Psoas muscle (tissue), 8 donors: ENCODE measurements around the gene BPIFA3. TPM values are rescaled to one million over a fixed set of nuclear protein-coding genes. Genes with fewer than 3 reads are reported as not detected.
"Not testable (repeated sequence)": the region's sequence is repeated elsewhere in the genome, so short reads cannot be mapped to it uniquely, and the experiment has no call there.

Source experiments
- ATAC-seq, 4 donors: fragments of 200-7000 bp; cut with Tn5 transposase; one replicate each; pipeline ENCODE4 v1.9.1; 2020; ENCODE audit warnings: moderate library complexity in 3 of 4, mild to moderate bottlenecking in 2 of 4
- DNase-seq, 2 donors: peaks; one replicate each; pipeline ENCODE4 v3.0.0-alpha.2; 2020
- H3K27ac ChIP-seq: fragments of 200-600 bp; one replicate; pipeline ENCODE4 v1.8.0; 2022
- H3K27me3 ChIP-seq, 3 donors: fragments of 200-600 bp in 1 of 3; one replicate each; pipeline versions ENCODE4 v1.6.1 to v1.8.0; 2013 to 2022; ENCODE audit warnings: low read length in 2 of 3, mild to moderate bottlenecking in 2 of 3, moderate library complexity in 1 of 3; ENCODE audit not compliant: insufficient read depth in 3 of 3
- H3K36me3 ChIP-seq, 2 donors: fragments of 200-600 bp in 1 of 2; one replicate each; pipeline versions ENCODE4 v1.6.1 to v1.8.0; 2013 to 2022; ENCODE audit warnings: low read depth in 1 of 2, mild to moderate bottlenecking in 1 of 2, moderate library complexity in 1 of 2; ENCODE audit not compliant: insufficient read depth in 1 of 2
- H3K4me1 ChIP-seq: fragments of 200-600 bp; one replicate; pipeline ENCODE4 v1.8.0; 2022
- H3K4me3 ChIP-seq: fragments of 200-600 bp; one replicate; pipeline ENCODE4 v1.8.0; 2022; ENCODE audit warnings: mild to moderate bottlenecking
- H3K9me3 ChIP-seq: fragments of 200-600 bp; one replicate; pipeline ENCODE4 v1.8.0; 2022
- WGBS, 3 donors: extraction: QIAGEN DNeasy Blood & Tissue Kit; methylation state at CpG; one replicate each; pipeline versions ENCODE4 v1.1.6 to v1.1.7; 2013; 5-methylcytosine and 5-hydroxymethylcytosine counted together
- intact Hi-C, 2 donors: fragments of 100-400 bp; cut with DNase I; formaldehyde crosslinking; loops; one replicate each; pipeline versions ENCODE4 v1.11.0 to v1.14.2; 2022
- polyA plus RNA-seq, 3 donors: library from polyadenylated mRNA; stranded (reverse); fragments of 200-250 nt; gene quantifications; one replicate each; pipeline ENCODE4 v1.2.3, GENCODE V29; 2013
- total RNA-seq, 4 donors: library from RNA; stranded (reverse); fragmentation: NEBNext Ultra II Directional in 2 of 4; extraction: Animal tissue kit (Norgen Biotek cat#: 25700) in 2 of 4; gene quantifications; one replicate each; pipeline versions ENCODE4 v1.2.1 to v1.2.4, GENCODE V29; 2021 to 2023
- TF ChIP-seq, protein P1 (sequence below): fragments of 200-600 bp; IDR thresholded peaks from one replicate; pipeline ENCODE4 v1.8.0; 2022; ENCODE audit warnings: antibody characterized with exemption
- donor health status: healthy with polysubstance abuse.
- donor health status: DM: no; HTN: no; CAD: no; lungs with moderate emphysema.
- donor health status: Bipolar disorder and iron deficiency.
- donor health status: healthy.
- donor health status: DM: yes; HTN: yes; CAD: no.
- donor health status: DM: no; HTN: no; CAD: no.
- donor health status: DM: no; HTN: no; CAD: no.
- donor health status: DM: yes; HTN: yes; CAD: no.

Gene BPIFA3
- total and polyA plus RNA-seq, 7 donors, result not detected

DNA sequence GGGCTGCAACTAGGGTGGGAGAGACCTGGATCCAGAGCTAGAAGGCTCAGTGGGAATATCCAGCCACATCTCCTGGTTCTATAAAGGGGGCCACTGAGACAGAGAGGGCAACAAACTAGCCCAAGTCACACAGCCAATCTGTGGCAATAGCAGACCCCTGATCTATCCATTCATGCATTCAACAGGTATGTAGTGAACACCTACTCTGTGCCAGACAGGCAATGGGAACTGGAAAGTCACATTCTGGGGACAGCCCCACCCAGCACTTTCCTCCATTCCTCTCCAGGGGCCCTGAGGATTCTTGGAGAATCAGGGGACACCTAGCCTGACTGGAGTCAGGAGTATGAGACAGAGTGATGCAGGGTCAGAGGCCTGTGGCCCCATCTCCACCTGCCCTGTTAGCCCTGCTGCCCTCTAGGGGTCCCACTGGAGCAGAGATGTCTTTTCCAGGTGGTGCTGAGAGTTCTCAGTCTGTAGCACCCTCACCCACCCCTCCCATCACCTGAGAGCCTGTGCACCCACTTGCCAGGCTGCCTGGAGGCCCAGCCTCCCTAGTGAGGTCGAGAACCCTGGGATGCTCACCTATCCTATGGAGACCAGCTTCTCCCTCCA is 35.6 kb upstream of the BPIFA3 start:
- H3K9me3 ChIP-seq, result peaks cover 4% of the 10 kb centered on the region
- intact Hi-C loops, result no loop called here
- H3K36me3 ChIP-seq, result no peaks in the 10 kb centered on the region
- H3K27me3 ChIP-seq, result no peaks in the 10 kb centered on the region
- WGBS, 3 donors, result 40 to 60% (median 54%) methylated on average over 1 of the region's 1 CpG
- H3K4me1 ChIP-seq, result no peaks in the 10 kb centered on the region
- no peak for ATAC-seq
- TF ChIP-seq, protein P1, sequence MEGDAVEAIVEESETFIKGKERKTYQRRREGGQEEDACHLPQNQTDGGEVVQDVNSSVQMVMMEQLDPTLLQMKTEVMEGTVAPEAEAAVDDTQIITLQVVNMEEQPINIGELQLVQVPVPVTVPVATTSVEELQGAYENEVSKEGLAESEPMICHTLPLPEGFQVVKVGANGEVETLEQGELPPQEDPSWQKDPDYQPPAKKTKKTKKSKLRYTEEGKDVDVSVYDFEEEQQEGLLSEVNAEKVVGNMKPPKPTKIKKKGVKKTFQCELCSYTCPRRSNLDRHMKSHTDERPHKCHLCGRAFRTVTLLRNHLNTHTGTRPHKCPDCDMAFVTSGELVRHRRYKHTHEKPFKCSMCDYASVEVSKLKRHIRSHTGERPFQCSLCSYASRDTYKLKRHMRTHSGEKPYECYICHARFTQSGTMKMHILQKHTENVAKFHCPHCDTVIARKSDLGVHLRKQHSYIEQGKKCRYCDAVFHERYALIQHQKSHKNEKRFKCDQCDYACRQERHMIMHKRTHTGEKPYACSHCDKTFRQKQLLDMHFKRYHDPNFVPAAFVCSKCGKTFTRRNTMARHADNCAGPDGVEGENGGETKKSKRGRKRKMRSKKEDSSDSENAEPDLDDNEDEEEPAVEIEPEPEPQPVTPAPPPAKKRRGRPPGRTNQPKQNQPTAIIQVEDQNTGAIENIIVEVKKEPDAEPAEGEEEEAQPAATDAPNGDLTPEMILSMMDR, result no peak
- DNase-seq, result no peak
- H3K4me3 ChIP-seq, result no peak overlapping the region
- no peak overlapping the region for H3K27ac ChIP-seq

DNA sequence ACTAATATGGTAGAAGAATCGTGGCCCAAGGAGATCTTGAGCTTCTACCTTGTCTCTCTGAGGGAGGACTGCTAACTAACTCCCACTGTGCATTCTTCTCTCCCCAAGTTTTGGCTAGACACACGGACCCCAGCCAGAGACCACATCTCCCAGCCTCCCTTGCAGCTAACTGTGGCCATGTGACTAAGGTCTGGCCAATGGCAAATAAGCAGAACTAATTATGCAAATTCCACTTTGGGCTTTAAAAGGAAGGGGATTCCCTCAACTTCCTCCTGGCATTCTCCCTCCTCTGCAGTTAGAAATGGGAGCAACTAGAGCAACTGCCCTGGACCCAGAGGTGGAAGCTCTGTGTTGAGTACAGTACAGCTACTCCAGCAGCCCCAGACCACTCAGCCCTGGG is 33.8 kb upstream of the BPIFA3 start:
- intact Hi-C loops, result no loop called here
- Histone ChIP-seq H3K4me1 (no peaks in the 10 kb centered on the region), H3K27me3 (no peaks in the 10 kb centered on the region), H3K36me3 (no peaks in the 10 kb centered on the region), H3K4me3 (no peak overlapping the region), H3K9me3 (peaks cover 4% of the 10 kb centered on the region), H3K27ac (no peak overlapping the region)
- WGBS, 3 donors, result 66 to 72% (median 70%) methylated on average over 2 of the region's 2 CpGs
- ATAC-seq, result no peak
- no peak for DNase-seq
- TF ChIP-seq, protein P1, result no peak

DNA sequence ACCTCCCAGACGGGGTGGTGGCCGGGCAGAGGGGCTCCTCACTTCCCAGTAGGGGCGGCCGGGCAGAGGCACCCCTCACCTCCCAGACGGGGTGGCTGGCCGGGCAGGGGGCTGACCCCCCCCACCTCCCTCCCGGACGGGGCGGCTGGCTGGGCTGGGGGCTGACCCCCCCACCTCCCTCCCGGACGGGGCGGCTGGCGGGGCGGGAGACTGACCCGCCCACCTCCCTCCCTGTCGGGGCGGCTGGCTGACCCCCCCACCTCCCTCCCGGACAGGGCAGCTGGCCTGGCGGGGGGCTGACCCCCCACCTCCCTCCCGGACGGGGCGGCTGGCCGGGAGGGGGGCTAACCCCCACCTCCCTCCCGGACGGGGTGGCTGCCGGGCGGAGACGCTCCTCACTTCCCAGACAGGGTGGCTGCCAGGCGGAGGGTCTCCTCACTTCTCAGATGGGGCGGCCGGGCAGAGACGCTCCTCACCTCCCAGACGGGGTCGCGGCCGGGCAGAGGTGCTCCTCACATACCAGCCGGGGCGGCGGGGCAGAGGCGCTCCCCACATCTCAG is 32.0 kb upstream of the BPIFA3 start:
- H3K4me1 ChIP-seq, H3K27ac ChIP-seq, H3K36me3 ChIP-seq, H3K27me3 ChIP-seq, H3K4me3 ChIP-seq, ATAC-seq, H3K9me3 ChIP-seq, DNase-seq, intact Hi-C loops: not testable (repeated sequence)
- WGBS, 3 donors, result 91 to 99% (median 98%) methylated on average over 5 to 40 of the region's 40 CpGs

DNA sequence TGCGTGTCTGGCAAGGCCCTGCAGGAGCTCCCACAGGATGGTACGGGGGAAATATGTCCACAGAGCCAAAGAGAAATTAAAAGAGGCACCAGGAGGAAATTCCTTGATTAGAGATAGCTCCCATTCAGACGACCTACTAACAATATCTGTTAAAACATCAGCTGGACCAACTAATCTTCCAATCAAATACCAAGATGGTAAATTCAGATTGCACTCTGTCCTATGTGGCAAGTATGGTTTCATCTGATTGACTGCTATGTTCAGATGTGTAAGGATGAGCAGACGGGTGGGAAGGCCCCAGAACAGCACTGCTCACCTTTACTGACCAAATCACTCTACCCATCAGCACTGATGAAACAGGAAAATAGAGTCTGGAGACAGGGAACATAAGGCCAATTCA is 29.7 kb upstream of the BPIFA3 start:
- Histone ChIP-seq H3K4me1 (no peaks in the 10 kb centered on the region), H3K36me3 (no peaks in the 10 kb centered on the region), H3K9me3 (peaks cover 4% of the 10 kb centered on the region), H3K27ac (no peak overlapping the region), H3K27me3 (peaks cover 0 to 13% (median 2%) of the 10 kb centered on the region in 3 donors), H3K4me3 (no peak overlapping the region)
- TF ChIP-seq, protein P1, result no peak
- 70 to 73% (median 72%) methylated on average over 4 of the region's 4 CpGs for WGBS, 3 donors
- intact Hi-C loops, result no loop called here
- ATAC-seq (no peak), DNase-seq (no peak)

DNA sequence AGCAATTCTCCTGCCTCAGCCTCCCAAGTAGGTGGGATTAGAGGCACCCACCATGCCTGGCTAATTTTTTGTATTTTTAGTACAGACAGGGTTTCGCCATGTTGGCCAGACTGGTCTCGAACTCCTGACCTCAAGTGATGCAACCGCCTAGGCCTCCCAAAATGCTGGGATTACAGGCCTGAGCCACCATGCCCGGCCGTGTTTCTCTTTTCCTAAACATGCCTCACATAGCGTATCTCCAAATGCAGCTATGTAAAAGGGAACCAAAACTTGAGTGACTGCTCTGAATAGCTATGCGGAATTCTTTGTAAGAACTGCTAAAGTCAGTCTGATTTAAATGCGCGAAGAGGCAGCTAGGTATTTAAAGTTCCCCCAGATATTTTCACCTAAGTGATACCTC is 28.7 kb upstream of the BPIFA3 start:
- DNase-seq (no peak), ATAC-seq (no peak)
- Histone ChIP-seq H3K9me3 (peaks cover under 1% of the 10 kb centered on the region), H3K4me1 (no peaks in the 10 kb centered on the region), H3K4me3 (no peak overlapping the region), H3K27me3 (peaks cover 0 to 13% (median 2%) of the 10 kb centered on the region in 3 donors), H3K36me3 (no peaks in the 10 kb centered on the region), H3K27ac (no peak overlapping the region)
- TF ChIP-seq, protein P1, result no peak
- intact Hi-C loops, result no loop called here
- 81 to 84% (median 83%) methylated on average over 9 of the region's 9 CpGs for WGBS, 3 donors
